Mesenchymal stem cell (in vitro differentiated cells and primary cell): ENCODE measurements around the gene GFRA4.
A peak's percentile ranks its signal among the peaks of the same experiment; 100 is the strongest.

ENCODE experiments used
- DNase-seq: peaks from one replicate; pipeline ENCODE4 v3.0.0-alpha.2; 2013
- H2AFZ ChIP-seq: one replicate; pipeline ENCODE4 v1.6.1; 2013; ENCODE audit warnings: low read depth, mild to moderate bottlenecking, control low read depth, inconsistent platforms, low read length, moderate library complexity
- H2AK5ac ChIP-seq: 2 replicates; pipeline ENCODE4 v1.6.1; 2013; ENCODE audit warnings: low read length, moderate library complexity, mild to moderate bottlenecking, inconsistent platforms; ENCODE audit not compliant: severe bottlenecking
- H2BK120ac ChIP-seq: one replicate; pipeline ENCODE4 v1.6.1; 2013; ENCODE audit warnings: low read depth, mild to moderate bottlenecking, inconsistent platforms, low read length, moderate library complexity
- H2BK12ac ChIP-seq, 2 experiments: one replicate each; pipeline ENCODE4 v1.6.1; 2013; ENCODE audit warnings: inconsistent platforms in 2 of 2, low read length in 2 of 2, mild to moderate bottlenecking in 2 of 2, moderate library complexity in 2 of 2, control low read depth in 1 of 2
- H2BK15ac ChIP-seq: one replicate; pipeline ENCODE4 v1.6.1; 2013; ENCODE audit warnings: mild to moderate bottlenecking, low read depth, inconsistent platforms; ENCODE audit not compliant: poor library complexity, severe bottlenecking
- H2BK5ac ChIP-seq: 2 replicates; pipeline ENCODE4 v1.6.1; 2013; ENCODE audit warnings: low read depth, mild to moderate bottlenecking, low read length, control low read depth, inconsistent platforms; ENCODE audit not compliant: poor library complexity, severe bottlenecking
- H3K14ac ChIP-seq, 2 experiments: one replicate each; pipeline ENCODE4 v1.6.1; 2013; ENCODE audit warnings: inconsistent platforms in 2 of 2, low read length in 2 of 2, control low read depth in 1 of 2, mild to moderate bottlenecking in 1 of 2, moderate library complexity in 1 of 2
- H3K18ac ChIP-seq, 2 experiments: one replicate each; pipeline ENCODE4 v1.6.1; 2013; ENCODE audit warnings: inconsistent platforms in 2 of 2, low read length in 2 of 2, control low read depth in 1 of 2, low read depth in 1 of 2, mild to moderate bottlenecking in 1 of 2
- H3K23ac ChIP-seq, 2 experiments: one replicate each; pipeline ENCODE4 v1.6.1; 2013; ENCODE audit warnings: inconsistent platforms in 2 of 2, low read length in 2 of 2, mild to moderate bottlenecking in 2 of 2, moderate library complexity in 2 of 2, control low read depth in 1 of 2
- H3K27ac ChIP-seq: 2 replicates; pipeline ENCODE4 v1.5.1; 2013; ENCODE audit warnings: mild to moderate bottlenecking, moderate library complexity, low read length, control low read depth, inconsistent platforms; ENCODE audit not compliant: poor library complexity, severe bottlenecking
- H3K27me3 ChIP-seq, 2 experiments: 2 replicates each; pipeline versions ENCODE4 v1.6.1 to v1.7.0; 2013; ENCODE audit warnings: low read length in 2 of 2, mild to moderate bottlenecking in 2 of 2, moderate library complexity in 2 of 2, control low read depth in 1 of 2, inconsistent platforms in 1 of 2; ENCODE audit not compliant: control insufficient read depth in 1 of 2, insufficient read depth in 1 of 2
- H3K36me3 ChIP-seq, 2 experiments: 2 replicates each; pipeline versions ENCODE4 v1.6.1 to v1.7.0; 2013; ENCODE audit warnings: low read length in 2 of 2, control low read depth in 1 of 2, inconsistent platforms in 1 of 2, low read depth in 1 of 2, mild to moderate bottlenecking in 1 of 2; ENCODE audit not compliant: insufficient read depth in 2 of 2, control insufficient read depth in 1 of 2
- H3K4ac ChIP-seq, 2 experiments: one replicate each; pipeline ENCODE4 v1.6.1; 2013; ENCODE audit warnings: inconsistent platforms in 2 of 2, low read length in 2 of 2, mild to moderate bottlenecking in 2 of 2, moderate library complexity in 2 of 2, control low read depth in 1 of 2, low read depth in 1 of 2
- H3K4me1 ChIP-seq: 2 replicates; pipeline ENCODE4 v1.6.1; 2013; ENCODE audit warnings: low read depth, low read length, control low read depth; ENCODE audit not compliant: control insufficient read depth, insufficient read depth
- H3K4me2 ChIP-seq: 2 replicates; pipeline ENCODE4 v1.6.1; 2013; ENCODE audit warnings: low read length, mild to moderate bottlenecking, inconsistent platforms; ENCODE audit not compliant: poor library complexity, severe bottlenecking
- H3K4me3 ChIP-seq, 2 experiments: 2 replicates each; pipeline versions ENCODE4 v1.5.1 to v1.7.0; 2013; ENCODE audit warnings: low read length in 2 of 2, mild to moderate bottlenecking in 2 of 2, control low read depth in 1 of 2, low read depth in 1 of 2; ENCODE audit not compliant: insufficient read depth in 1 of 2
- H3K79me1 ChIP-seq: replicated peaks from 2 replicates; pipeline ENCODE4 v1.6.1; 2013; ENCODE audit warnings: mild to moderate bottlenecking, control low read depth, low read length, inconsistent platforms; ENCODE audit not compliant: poor library complexity, severe bottlenecking
- H3K9ac ChIP-seq: 2 replicates; pipeline ENCODE4 v1.7.0; 2013; ENCODE audit warnings: mild to moderate bottlenecking, low read length, moderate library complexity
- H3K9me3 ChIP-seq: 2 replicates; pipeline ENCODE4 v1.7.0; 2013; ENCODE audit warnings: mild to moderate bottlenecking, low read length; ENCODE audit not compliant: control insufficient read depth
- H4K8ac ChIP-seq: one replicate; pipeline ENCODE4 v1.6.1; 2013; ENCODE audit warnings: inconsistent platforms, mild to moderate bottlenecking, low read length, moderate library complexity
- H4K91ac ChIP-seq: one replicate; pipeline ENCODE4 v1.6.1; 2013; ENCODE audit warnings: mild to moderate bottlenecking, low read length, inconsistent platforms
- WGBS: methylation state at CpG from one replicate; pipeline ENCODE4 v1.1.7; 2013; ENCODE audit warnings: mixed read lengths; 5-methylcytosine and 5-hydroxymethylcytosine counted together

The GFRA4 gene

GRCh38 chr20:3613821-3614440 is 49.3 kb downstream of the GFRA4 start:
- H3K4me3 ChIP-seq: peak overlapping the region in 1 of 2 experiments; percentile 42
- WGBS: 91% methylated on average over 9 of the region's 9 CpGs
- no peaks in the 10 kb centered on the region for H3K9me3 ChIP-seq
- H3K4me1 ChIP-seq: peaks cover 2% of the 10 kb centered on the region
- no peak overlapping the region for H3K18ac ChIP-seq
- H3K79me1 ChIP-seq: peaks cover 3% of the 10 kb centered on the region
- H2BK120ac ChIP-seq: no peak overlapping the region
- H3K4me2 ChIP-seq: no peak overlapping the region
- H2AK5ac ChIP-seq: no peak overlapping the region
- no peak overlapping the region for H2BK15ac ChIP-seq
- no peak overlapping the region for H3K23ac ChIP-seq
- no peak overlapping the region for H4K91ac ChIP-seq
- peak overlapping the region; percentile 41 for H3K9ac ChIP-seq
- no peak overlapping the region for H2AFZ ChIP-seq
- H4K8ac ChIP-seq: no peak overlapping the region
- H3K27ac ChIP-seq: no peak overlapping the region
- H3K4ac ChIP-seq: no peak overlapping the region
- no peaks in the 10 kb centered on the region for H3K27me3 ChIP-seq
- no peak overlapping the region for H3K14ac ChIP-seq
- no peak overlapping the region for H2BK5ac ChIP-seq
- H2BK12ac ChIP-seq: no peak overlapping the region
- no peak for DNase-seq
- H3K36me3 ChIP-seq: peaks cover 7 to 12% of the 10 kb centered on the region in 2 experiments

- no peak overlapping the region for H3K14ac ChIP-seq
- peaks cover 3% of the 10 kb centered on the region for H3K79me1 ChIP-seq
- H2AK5ac ChIP-seq: no peak overlapping the region
- no peak overlapping the region for H2BK12ac ChIP-seq
- no peak overlapping the region for H3K23ac ChIP-seq
- no peaks in the 10 kb centered on the region for H3K9me3 ChIP-seq
- no peak overlapping the region for H2BK120ac ChIP-seq
- H3K36me3 ChIP-seq: peaks cover 7 to 12% of the 10 kb centered on the region in 2 experiments
- no peak overlapping the region for H2BK5ac ChIP-seq
- H3K4me1 ChIP-seq: peaks cover 2% of the 10 kb centered on the region
- H2BK15ac ChIP-seq: no peak overlapping the region
- H3K4me2 ChIP-seq: no peak overlapping the region
- WGBS: 89% methylated on average over 9 of the region's 10 CpGs
- no peak overlapping the region for H2AFZ ChIP-seq
- no peak overlapping the region for H4K8ac ChIP-seq
- no peak overlapping the region for H3K18ac ChIP-seq
- no peaks in the 10 kb centered on the region for H3K27me3 ChIP-seq
- H3K27ac ChIP-seq: no peak overlapping the region
- no peak overlapping the region for H4K91ac ChIP-seq
- H3K9ac ChIP-seq: no peak overlapping the region
- H3K4me3 ChIP-seq: no peak overlapping the region
- peak; percentile 19 for DNase-seq
- H3K4ac ChIP-seq: no peak overlapping the region
These were observed 50.2 kb downstream of the GFRA4 start for GRCh38 chr20:3612795-3613572.

- Histone ChIP-seq H2AFZ (no peak overlapping the region), H3K4me3 (no peak overlapping the region), H3K4me2 (no peak overlapping the region), H3K79me1 (peaks cover 3% of the 10 kb centered on the region), H3K9me3 (no peaks in the 10 kb centered on the region), H4K8ac (no peak overlapping the region), H3K23ac (no peak overlapping the region), H2BK5ac (no peak overlapping the region), H3K4ac (no peak overlapping the region), H4K91ac (no peak overlapping the region), H3K9ac (no peak overlapping the region), H3K36me3 (peaks cover 6 to 12% of the 10 kb centered on the region in 2 experiments), H3K27me3 (no peaks in the 10 kb centered on the region), H3K14ac (no peak overlapping the region), H2AK5ac (no peak overlapping the region), H3K27ac (no peak overlapping the region), H2BK12ac (no peak overlapping the region), H3K18ac (no peak overlapping the region), H2BK15ac (no peak overlapping the region), H2BK120ac (no peak overlapping the region), H3K4me1 (peaks cover 2% of the 10 kb centered on the region)
- 79% methylated on average over 1 of the region's 1 CpG for WGBS
- DNase-seq: no peak
These were observed 51.3 kb downstream of the GFRA4 start for GRCh38 chr20:3611901-3612300.
